ENCODE results near the gene TMEM184B.

The TMEM184B gene

GRCh38 chr22:38272373-38273134, at the start of gene TMEM184B:
TMEM184B (minus strand) TSS chr22:38273010; CDS start chr22:38247961, 25,049 bp downstream.
- peak within 1 kb of the TSS; percentile 75 for H3K27ac ChIP-seq (ENCODE audit: poor library complexity, severe bottlenecking)
- DNase-seq (ENCODE audit: low spot score) (no peak), ATAC-seq (ENCODE audit: low read depth) (peak; percentile 74)
- no peaks in the 10 kb centered on the region for H3K27me3 ChIP-seq (ENCODE audit: insufficient read depth, poor library complexity, severe bottlenecking)
- H3K4me1 ChIP-seq (ENCODE audit: insufficient read depth, poor library complexity, severe bottlenecking), result peaks cover 7% of the 10 kb centered on the region
- H3K36me3 ChIP-seq (ENCODE audit: low read depth), result peaks cover 26% of the 10 kb centered on the region
- peak within 1 kb of the TSS; percentile 100 for H3K4me3 ChIP-seq (ENCODE audit: severe bottlenecking)
- no peaks in the 10 kb centered on the region for H3K9me3 ChIP-seq (ENCODE audit: severe bottlenecking)
- TF ChIP-seq, protein P1, sequence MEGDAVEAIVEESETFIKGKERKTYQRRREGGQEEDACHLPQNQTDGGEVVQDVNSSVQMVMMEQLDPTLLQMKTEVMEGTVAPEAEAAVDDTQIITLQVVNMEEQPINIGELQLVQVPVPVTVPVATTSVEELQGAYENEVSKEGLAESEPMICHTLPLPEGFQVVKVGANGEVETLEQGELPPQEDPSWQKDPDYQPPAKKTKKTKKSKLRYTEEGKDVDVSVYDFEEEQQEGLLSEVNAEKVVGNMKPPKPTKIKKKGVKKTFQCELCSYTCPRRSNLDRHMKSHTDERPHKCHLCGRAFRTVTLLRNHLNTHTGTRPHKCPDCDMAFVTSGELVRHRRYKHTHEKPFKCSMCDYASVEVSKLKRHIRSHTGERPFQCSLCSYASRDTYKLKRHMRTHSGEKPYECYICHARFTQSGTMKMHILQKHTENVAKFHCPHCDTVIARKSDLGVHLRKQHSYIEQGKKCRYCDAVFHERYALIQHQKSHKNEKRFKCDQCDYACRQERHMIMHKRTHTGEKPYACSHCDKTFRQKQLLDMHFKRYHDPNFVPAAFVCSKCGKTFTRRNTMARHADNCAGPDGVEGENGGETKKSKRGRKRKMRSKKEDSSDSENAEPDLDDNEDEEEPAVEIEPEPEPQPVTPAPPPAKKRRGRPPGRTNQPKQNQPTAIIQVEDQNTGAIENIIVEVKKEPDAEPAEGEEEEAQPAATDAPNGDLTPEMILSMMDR (IDR thresholded peaks at IDR 0.05; ENCODE audit: poor library complexity, severe bottlenecking), result no peak

DNA sequence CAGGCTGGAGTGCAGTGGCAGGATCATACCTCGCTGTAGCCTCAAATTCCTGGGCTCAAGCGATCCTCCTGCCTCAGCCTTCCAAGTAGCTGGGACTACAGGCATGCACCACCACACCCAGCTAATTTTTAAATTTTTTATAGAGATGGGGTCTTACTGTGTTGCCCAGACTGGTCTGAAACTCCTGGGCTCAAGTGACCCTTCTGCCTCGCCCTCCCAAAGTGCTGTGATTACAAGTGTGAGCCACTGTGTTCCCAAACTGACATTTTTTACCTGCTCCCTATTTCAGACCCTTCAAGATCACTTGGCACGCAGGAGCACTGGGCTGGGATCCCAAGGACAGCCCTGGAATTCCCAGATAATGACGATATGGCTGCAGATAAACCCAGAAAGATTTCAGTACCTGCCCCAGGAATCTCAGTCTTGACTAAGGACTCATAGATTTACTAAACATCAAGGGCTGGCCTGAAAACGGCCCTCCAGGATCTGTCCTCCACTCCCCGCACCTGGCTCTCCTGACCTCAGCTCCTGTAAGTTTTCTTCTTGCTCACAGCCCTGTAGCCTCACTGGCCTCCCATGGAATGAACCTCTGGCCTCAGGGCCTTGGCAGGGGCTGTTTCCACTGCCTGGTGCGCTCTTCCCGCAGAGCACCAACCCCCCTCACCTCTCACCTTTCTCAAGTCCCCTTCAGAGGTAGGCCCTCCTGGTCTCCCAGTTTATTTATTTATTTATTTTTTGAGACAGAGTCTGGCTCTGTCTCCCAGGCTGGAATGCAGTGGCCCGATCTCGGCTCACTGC, 48.0 kb upstream of the TMEM184B start:
- H3K27ac ChIP-seq (ENCODE audit: poor library complexity, severe bottlenecking), result peak overlapping the region; percentile 98

DNA sequence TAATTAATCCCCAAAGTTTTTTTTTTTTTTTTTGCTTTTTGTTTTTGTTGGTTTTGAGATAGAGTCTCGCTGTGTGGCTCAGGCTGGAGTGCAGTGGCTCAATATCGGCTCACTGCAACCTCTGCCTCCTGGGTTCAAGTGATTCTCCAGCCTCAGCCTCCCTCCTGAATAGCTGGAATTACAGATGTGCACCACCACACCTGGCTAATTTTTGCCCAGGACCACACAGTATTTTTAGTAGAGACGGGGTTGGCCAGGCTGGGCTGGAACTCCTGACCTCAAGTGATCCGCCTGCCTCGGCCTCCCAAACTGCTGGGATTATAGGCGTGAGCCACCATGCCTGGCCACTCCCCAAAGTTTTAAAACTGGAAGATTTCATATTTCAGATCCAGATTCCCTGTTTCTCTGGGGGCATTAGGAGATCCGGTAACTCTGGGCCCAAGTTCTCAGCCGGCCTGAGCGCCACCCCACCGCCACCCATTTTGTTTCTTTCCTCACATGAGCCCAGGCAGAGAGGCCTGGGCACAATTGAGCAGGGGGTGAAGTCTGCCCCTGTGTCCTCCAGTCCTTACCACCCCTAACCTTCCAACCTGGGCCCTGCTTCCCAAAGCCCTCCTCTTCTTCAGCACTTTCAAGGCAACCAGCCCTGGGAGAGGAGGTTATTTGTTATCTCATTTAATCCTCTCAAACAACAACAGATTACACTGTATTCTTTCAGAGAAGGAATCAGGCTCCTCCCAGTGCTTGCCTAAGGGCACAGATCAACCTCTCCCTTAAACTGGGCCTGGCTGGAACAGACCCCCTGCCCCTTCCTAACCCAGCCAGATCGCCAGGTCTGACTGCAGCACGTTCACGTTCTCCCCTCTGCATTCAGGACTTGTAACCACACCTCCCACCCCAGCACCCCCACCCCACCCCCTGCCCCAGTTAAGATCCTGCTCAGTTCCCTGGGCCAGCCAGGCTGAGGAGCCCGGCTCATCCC, 46.3 kb upstream of the TMEM184B start:
- no peak for ATAC-seq (ENCODE audit: low read depth)
- Histone ChIP-seq H3K27me3 (ENCODE audit: insufficient read depth, poor library complexity, severe bottlenecking) (no peaks in the 10 kb centered on the region), H3K27ac (ENCODE audit: poor library complexity, severe bottlenecking) (peak overlapping the region; percentile 98), H3K4me1 (ENCODE audit: insufficient read depth, poor library complexity, severe bottlenecking) (peaks cover 17% of the 10 kb centered on the region), H3K9me3 (ENCODE audit: severe bottlenecking) (no peaks in the 10 kb centered on the region), H3K36me3 (ENCODE audit: low read depth) (peaks cover 7% of the 10 kb centered on the region), H3K4me3 (ENCODE audit: severe bottlenecking) (no peak overlapping the region)
- TF ChIP-seq, protein P1 (IDR thresholded peaks at IDR 0.05; ENCODE audit: poor library complexity, severe bottlenecking), result no peak
- DNase-seq (ENCODE audit: low spot score), result no peak

More for the DNA sequence above, 48.0 kb upstream of the TMEM184B start:
- Histone ChIP-seq H3K4me3 (ENCODE audit: severe bottlenecking) (no peak overlapping the region), H3K27me3 (ENCODE audit: insufficient read depth, poor library complexity, severe bottlenecking) (no peaks in the 10 kb centered on the region), H3K4me1 (ENCODE audit: insufficient read depth, poor library complexity, severe bottlenecking) (peaks cover 13% of the 10 kb centered on the region), H3K9me3 (ENCODE audit: severe bottlenecking) (no peaks in the 10 kb centered on the region), H3K36me3 (ENCODE audit: low read depth) (peaks cover 6% of the 10 kb centered on the region)
- DNase-seq (ENCODE audit: low spot score) (no peak), ATAC-seq (ENCODE audit: low read depth) (no peak)
- TF ChIP-seq, protein P1 (IDR thresholded peaks at IDR 0.05; ENCODE audit: poor library complexity, severe bottlenecking), result no peak

GRCh38 chr22:38317995-38318715, 45.3 kb upstream of the TMEM184B start:
- TF ChIP-seq, protein P1 (IDR thresholded peaks at IDR 0.05; ENCODE audit: poor library complexity, severe bottlenecking), result no peak
- peak overlapping the region; percentile 94 for H3K4me3 ChIP-seq (ENCODE audit: severe bottlenecking)
- no peaks in the 10 kb centered on the region for H3K27me3 ChIP-seq (ENCODE audit: insufficient read depth, poor library complexity, severe bottlenecking)
- peaks cover 14% of the 10 kb centered on the region for H3K36me3 ChIP-seq (ENCODE audit: low read depth)
- no peaks in the 10 kb centered on the region for H3K9me3 ChIP-seq (ENCODE audit: severe bottlenecking)
- ATAC-seq (ENCODE audit: low read depth) (peak; percentile 68), DNase-seq (ENCODE audit: low spot score) (peak; percentile 94)
- H3K27ac ChIP-seq (ENCODE audit: poor library complexity, severe bottlenecking), result peak overlapping the region; percentile 98
- H3K4me1 ChIP-seq (ENCODE audit: insufficient read depth, poor library complexity, severe bottlenecking), result peaks cover 25% of the 10 kb centered on the region
